Adrenal gland (tissue), 12 donors: ENCODE measurements around the gene SCARB1. TPM values are rescaled to one million over a fixed set of nuclear protein-coding genes. Genes with fewer than 3 reads are reported as not detected.

Experiments
- DNase-seq, 7 donors: peaks; one replicate each; pipeline ENCODE4 v3.0.0-alpha.2; 2019 to 2020
- H3K27ac ChIP-seq, 5 donors: fragments of 200-600 bp; sonication (generic) in 4 of 5; 1 replicate in 3 of 5; 2 replicates in 2 of 5; pipeline versions ENCODE4 v1.5.1 to v1.8.0; 2016 to 2020; ENCODE audit warnings: mild to moderate bottlenecking in 1 of 5
- H3K27me3 ChIP-seq: fragments of 200-600 bp; 2 replicates; pipeline ENCODE4 v1.8.0; 2021
- H3K36me3 ChIP-seq, 2 donors: fragments of 200-600 bp; replicated peaks in 1 of 2; 1 replicate in 1 of 2; 2 replicates in 1 of 2; pipeline versions ENCODE4 v1.5.1 to v1.8.0; 2018 to 2022
- H3K4me1 ChIP-seq, 2 donors: fragments of 200-600 bp; replicated peaks in 1 of 2; 1 replicate in 1 of 2; 2 replicates in 1 of 2; pipeline versions ENCODE4 v1.5.1 to v1.8.0; 2018 to 2021
- H3K4me3 ChIP-seq, 4 donors: fragments of 200-600 bp; sonication (generic) in 3 of 4; one replicate each; pipeline ENCODE4 v1.5.1; 2016 to 2018
- H3K9me3 ChIP-seq, 3 donors: fragments of 200-600 bp; sonication (generic) in 1 of 3; replicated peaks in 1 of 3; 1 replicate in 2 of 3; 2 replicates in 1 of 3; pipeline versions ENCODE4 v1.5.1 to v1.8.0; 2016 to 2021
- POLR2A ChIP-seq, 2 donors: fragments of 450-650 bp; IDR thresholded peaks; one replicate each; pipeline ENCODE4 v1.6.1; 2017; ENCODE audit warnings: antibody characterized with exemption in 2 of 2, mild to moderate bottlenecking in 2 of 2, moderate library complexity in 1 of 2
- WGBS, 4 donors: extraction: QIAGEN DNeasy Blood & Tissue Kit in 2 of 4; methylation state at CpG; one replicate each; pipeline versions ENCODE4 v1.1.5 to v1.1.7; 2013 to 2017; 5-methylcytosine and 5-hydroxymethylcytosine counted together
- intact Hi-C, 2 donors: fragments of 100-400 bp; cut with DNase I; formaldehyde crosslinking; loops; one replicate each; pipeline versions ENCODE4 v1.14.1 to v1.15.0; 2022 to 2023
- polyA plus RNA-seq, 3 donors: library from polyadenylated mRNA; stranded (reverse); fragments of 200-250 nt in 2 of 3; fragments of 350-450 nt in 1 of 3; fragmentation: Illumina TruSeq in 1 of 3; extraction: RNeasy Lipid Tissue Mini Kit (QIAGEN cat#74804) in 1 of 3; gene quantifications; one replicate each; pipeline ENCODE4 v1.2.3, GENCODE V29; 2013 to 2014
- total RNA-seq, 9 donors: library from RNA; depleted of rRNA in 4 of 9; stranded (reverse); fragments of >200 nt in 4 of 9; fragments of 120-200 nt in 1 of 9; fragmentation: NEBNext Ultra II Directional in 1 of 9; extraction: Animal tissue kit (Norgen Biotek cat#: 25700) in 1 of 9; gene quantifications; one replicate each; pipeline versions ENCODE4 v1.1.0 to v1.2.4, GENCODE V29; 2013 to 2023
- TF ChIP-seq, protein P1 (sequence below), 6 experiments: fragments of 450-650 bp in 4 of 6; fragments of 200-600 bp in 2 of 6; sonication (generic) in 1 of 6; IDR thresholded peaks; 1 replicate in 5 of 6; 2 replicates in 1 of 6; pipeline versions ENCODE4 v1.5.1 to v1.8.0; 2016 to 2021; ENCODE audit warnings: antibody characterized with exemption in 6 of 6, mild to moderate bottlenecking in 2 of 6, moderate library complexity in 1 of 6
- donor health status: healthy with polysubstance abuse.
- donor health status: Bipolar disorder and iron deficiency.
- donor health status: DM: yes; HTN: yes; CAD: no.
- donor health status: DM: no; HTN: no; CAD: no.
- donor health status: DM: no; HTN: no; CAD: no.
- donor health status: DM: yes; HTN: yes; CAD: no.

Gene SCARB1
- total and polyA plus RNA-seq, 12 donors: 213 to 8,580 (median 1,325) TPM

DNA sequence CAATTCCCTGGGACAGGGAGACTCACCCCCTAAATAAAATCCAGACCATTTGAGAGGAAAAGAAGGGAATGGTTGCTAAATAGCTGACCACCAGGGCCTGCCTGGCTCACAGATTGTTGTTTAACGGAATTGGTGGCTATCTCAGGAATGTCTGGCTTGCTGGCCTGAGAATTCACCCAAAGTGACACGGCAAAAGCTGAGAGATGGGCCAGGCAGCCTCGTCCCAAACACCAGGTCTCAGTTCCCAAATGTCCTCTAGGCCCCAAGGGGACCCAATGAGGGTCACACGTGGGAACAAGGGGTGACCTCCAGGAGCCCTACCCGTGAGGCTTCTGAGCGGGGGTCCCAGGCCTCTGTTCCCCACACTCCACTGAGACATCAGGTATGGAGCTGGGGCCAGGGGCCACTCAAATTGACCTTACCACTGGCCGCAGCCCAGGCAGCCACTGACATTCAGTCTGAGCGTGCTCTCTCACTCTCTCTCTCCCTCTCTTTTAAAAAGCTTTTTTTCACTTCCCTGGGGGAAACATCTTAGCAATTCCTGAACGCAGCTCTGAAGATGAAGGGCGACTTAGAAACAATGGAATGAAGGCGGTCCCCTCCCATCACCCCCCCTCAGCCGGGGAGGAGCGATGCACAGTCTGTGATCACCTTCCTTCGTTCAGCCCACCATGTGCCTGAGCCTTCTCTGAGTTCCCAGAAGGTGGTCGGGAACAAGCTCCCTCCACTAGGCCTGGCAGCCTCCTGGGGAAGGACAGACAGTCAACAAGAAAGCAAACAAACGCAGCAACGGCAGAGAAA is 131.2 kb downstream of the SCARB1 start:
- no peak for DNase-seq
- Histone ChIP-seq H3K27ac (peak overlapping the region in 2 of 5 donors; percentile 75 to 77), H3K4me1 (peaks cover 2 to 28% of the 10 kb centered on the region in 2 donors), H3K36me3 (no peaks in the 10 kb centered on the region), H3K4me3 (no peak overlapping the region), H3K9me3 (no peaks in the 10 kb centered on the region), H3K27me3 (no peaks in the 10 kb centered on the region)
- intact Hi-C loops: no loop called here
- 52 to 67% (median 61%) methylated on average over 17 of the region's 17 CpGs for WGBS, 4 donors
- TF ChIP-seq POLR2A (IDR thresholded peaks at IDR 0.05): no peak
- TF ChIP-seq, protein P1, sequence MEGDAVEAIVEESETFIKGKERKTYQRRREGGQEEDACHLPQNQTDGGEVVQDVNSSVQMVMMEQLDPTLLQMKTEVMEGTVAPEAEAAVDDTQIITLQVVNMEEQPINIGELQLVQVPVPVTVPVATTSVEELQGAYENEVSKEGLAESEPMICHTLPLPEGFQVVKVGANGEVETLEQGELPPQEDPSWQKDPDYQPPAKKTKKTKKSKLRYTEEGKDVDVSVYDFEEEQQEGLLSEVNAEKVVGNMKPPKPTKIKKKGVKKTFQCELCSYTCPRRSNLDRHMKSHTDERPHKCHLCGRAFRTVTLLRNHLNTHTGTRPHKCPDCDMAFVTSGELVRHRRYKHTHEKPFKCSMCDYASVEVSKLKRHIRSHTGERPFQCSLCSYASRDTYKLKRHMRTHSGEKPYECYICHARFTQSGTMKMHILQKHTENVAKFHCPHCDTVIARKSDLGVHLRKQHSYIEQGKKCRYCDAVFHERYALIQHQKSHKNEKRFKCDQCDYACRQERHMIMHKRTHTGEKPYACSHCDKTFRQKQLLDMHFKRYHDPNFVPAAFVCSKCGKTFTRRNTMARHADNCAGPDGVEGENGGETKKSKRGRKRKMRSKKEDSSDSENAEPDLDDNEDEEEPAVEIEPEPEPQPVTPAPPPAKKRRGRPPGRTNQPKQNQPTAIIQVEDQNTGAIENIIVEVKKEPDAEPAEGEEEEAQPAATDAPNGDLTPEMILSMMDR (IDR thresholded peaks at IDR 0.05): no peak

DNA sequence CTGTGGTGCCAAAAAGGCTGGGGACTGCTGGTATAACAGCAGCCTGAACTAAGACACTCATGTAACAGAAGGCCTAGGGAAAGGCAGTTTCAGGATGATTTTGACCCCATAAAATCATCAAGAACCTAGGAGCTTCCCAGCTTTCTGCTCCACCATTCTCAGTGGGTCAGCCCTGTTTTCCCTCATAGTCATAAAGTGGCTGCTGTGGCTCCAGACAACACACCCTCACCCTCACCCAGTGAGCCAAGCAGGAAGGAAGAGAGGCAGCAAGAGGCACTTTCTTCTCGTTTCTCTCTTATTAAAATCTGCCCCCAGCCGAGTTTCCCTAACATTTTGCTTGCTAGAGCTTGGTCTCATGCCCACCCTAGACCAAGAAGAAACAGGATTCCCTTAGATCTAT is 131.8 kb downstream of the SCARB1 start:
- no peak for DNase-seq
- TF ChIP-seq, protein P1 (IDR thresholded peaks at IDR 0.05): no peak
- no peak for TF ChIP-seq POLR2A (IDR thresholded peaks at IDR 0.05)
- Histone ChIP-seq H3K27ac (peak overlapping the region in 2 of 5 donors; percentile 75 to 77), H3K4me3 (no peak overlapping the region), H3K27me3 (no peaks in the 10 kb centered on the region), H3K9me3 (no peaks in the 10 kb centered on the region), H3K4me1 (peaks cover 0 to 27% of the 10 kb centered on the region in 2 donors), H3K36me3 (no peaks in the 10 kb centered on the region)
- intact Hi-C loops: no loop called here
- WGBS, 4 donors: 74 to 95% (median 88%) methylated on average over 2 of the region's 2 CpGs

DNA sequence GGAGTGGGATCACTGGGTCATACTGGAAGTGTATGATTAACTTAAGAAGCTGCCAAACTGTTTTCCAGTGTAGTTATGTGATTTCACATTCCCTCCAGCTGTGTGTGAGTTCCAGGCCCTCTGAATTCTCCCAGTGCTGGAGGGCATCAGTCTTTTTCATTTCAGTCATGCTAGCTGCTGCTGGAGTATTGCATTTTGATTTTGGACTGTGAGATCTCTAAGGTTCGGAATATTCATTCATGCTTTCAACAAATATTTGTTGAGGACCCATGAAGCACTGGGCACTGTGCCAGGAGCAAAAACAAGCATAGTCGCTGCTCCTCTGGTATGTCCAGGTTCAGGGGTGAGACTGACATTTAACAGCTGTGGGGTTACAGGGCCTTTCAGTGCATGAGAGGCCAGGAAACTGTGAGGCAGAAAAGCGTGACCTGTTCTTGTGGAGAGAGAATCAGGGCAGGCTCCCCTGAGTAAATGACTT is 133.2 kb downstream of the SCARB1 start:
- Histone ChIP-seq H3K9me3 (no peaks in the 10 kb centered on the region), H3K4me1 (peaks cover 8 to 41% of the 10 kb centered on the region in 2 donors), H3K4me3 (no peak overlapping the region), H3K36me3 (no peaks in the 10 kb centered on the region), H3K27me3 (no peaks in the 10 kb centered on the region), H3K27ac (peak overlapping the region in 2 of 5 donors; percentile 29 to 77)
- 67 to 77% (median 71%) methylated on average over 3 of the region's 3 CpGs for WGBS, 4 donors
- intact Hi-C loops: no loop called here
- no peak for TF ChIP-seq POLR2A (IDR thresholded peaks at IDR 0.05)
- TF ChIP-seq, protein P1 (IDR thresholded peaks at IDR 0.05): no peak
- DNase-seq: peak in 2 of 7 donors; percentile 67 to 71

DNA sequence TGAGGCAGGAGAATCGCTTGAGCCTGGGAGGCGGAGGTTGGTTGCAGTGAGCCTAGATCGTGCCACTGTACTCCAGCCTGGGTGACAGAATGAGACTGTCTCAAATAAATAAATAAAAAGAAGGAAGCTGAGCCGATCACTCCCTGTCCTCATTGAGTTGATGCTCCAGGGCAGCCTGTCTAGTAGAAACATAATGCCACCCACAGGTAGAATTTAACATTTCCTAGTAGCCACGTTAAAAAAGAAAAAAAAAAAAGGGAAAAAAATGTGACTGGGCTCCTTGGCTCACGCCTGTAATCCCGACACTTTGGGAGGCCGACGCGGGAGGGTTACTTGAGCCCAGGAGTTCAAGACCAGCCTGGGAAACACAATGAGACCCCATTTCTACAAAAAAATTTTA is 135.7 kb downstream of the SCARB1 start:
- Histone ChIP-seq H3K9me3 (no peaks in the 10 kb centered on the region), H3K27me3 (no peaks in the 10 kb centered on the region), H3K36me3 (no peaks in the 10 kb centered on the region), H3K4me3 (no peak overlapping the region), H3K27ac (peak overlapping the region; percentile 84 to 91 (median 88)), H3K4me1 (peaks cover 8 to 38% of the 10 kb centered on the region in 2 donors)
- TF ChIP-seq POLR2A (IDR thresholded peaks at IDR 0.05): no peak
- TF ChIP-seq, protein P1 (IDR thresholded peaks at IDR 0.05): peak in 5 of 6 experiments; percentile 19 to 39 (median 30)
- no peak for DNase-seq
- intact Hi-C loops: no loop called here
- 47 to 60% (median 48%) methylated on average over 10 of the region's 10 CpGs for WGBS, 4 donors
